Liver (tissue), 9 donors: ENCODE data around the gene RPS28. TPM values are rescaled to one million over a fixed set of nuclear protein-coding genes. Genes with fewer than 3 reads are reported as not detected.

Source experiments
- DNase-seq: peaks from one replicate; pipeline ENCODE4 v3.0.0-alpha.2; 2017; ENCODE audit warnings: low spot score
- H3K27ac ChIP-seq, 2 donors: one replicate each; pipeline ENCODE4 v1.7.0; 2013; ENCODE audit warnings: inconsistent platforms in 2 of 2, low read length in 2 of 2, control low read depth in 1 of 2, low read depth in 1 of 2, mild to moderate bottlenecking in 1 of 2
- H3K27me3 ChIP-seq, 4 donors: one replicate each; pipeline versions ENCODE4 v1.6.1 to v1.7.0; 2013; ENCODE audit warnings: low read length in 3 of 4, inconsistent platforms in 1 of 4, mild to moderate bottlenecking in 1 of 4, moderate library complexity in 1 of 4; ENCODE audit not compliant: control insufficient read depth in 4 of 4, insufficient read depth in 4 of 4
- H3K36me3 ChIP-seq, 4 donors: one replicate each; pipeline versions ENCODE4 v1.6.1 to v1.7.0; 2013; ENCODE audit warnings: low read length in 3 of 4, mild to moderate bottlenecking in 3 of 4, low read depth in 1 of 4, moderate library complexity in 1 of 4; ENCODE audit not compliant: control insufficient read depth in 4 of 4, insufficient read depth in 3 of 4
- H3K4me1 ChIP-seq, 4 donors: one replicate each; pipeline versions ENCODE4 v1.6.1 to v1.7.0; 2013; ENCODE audit warnings: low read length in 3 of 4, mild to moderate bottlenecking in 3 of 4, moderate library complexity in 1 of 4; ENCODE audit not compliant: control insufficient read depth in 4 of 4, insufficient read depth in 4 of 4
- H3K4me3 ChIP-seq, 3 donors: one replicate each; pipeline versions ENCODE4 v1.6.1 to v1.7.0; 2013; ENCODE audit warnings: low read length in 3 of 3, control low read depth in 1 of 3, low read depth in 1 of 3, mild to moderate bottlenecking in 1 of 3
- H3K9ac ChIP-seq, 2 donors: one replicate each; pipeline ENCODE4 v1.7.0; 2013; ENCODE audit warnings: low read length in 2 of 2, mild to moderate bottlenecking in 2 of 2, moderate library complexity in 2 of 2, control low read depth in 1 of 2, low read depth in 1 of 2
- H3K9me3 ChIP-seq, 4 donors: one replicate each; pipeline versions ENCODE4 v1.6.1 to v1.7.0; 2013; ENCODE audit warnings: low read length in 3 of 4; ENCODE audit not compliant: control insufficient read depth in 4 of 4
- EGR1 ChIP-seq, 2 donors: IDR thresholded peaks; 2 replicates each; pipeline ENCODE4 v1.6.1; 2016 to 2018; ENCODE audit warnings: antibody characterized with exemption in 2 of 2, low read depth in 2 of 2
- FOXA1 ChIP-seq: IDR thresholded peaks from 2 replicates; pipeline ENCODE4 v1.6.1; 2016; ENCODE audit warnings: antibody characterized with exemption
- FOXA2 ChIP-seq: IDR thresholded peaks from 2 replicates; pipeline ENCODE4 v1.6.1; 2016; ENCODE audit warnings: antibody characterized with exemption
- HNF4A ChIP-seq, 2 donors: conservative IDR thresholded peaks; 2 replicates each; pipeline ENCODE4 v1.6.1; 2016; ENCODE audit warnings: antibody characterized with exemption in 2 of 2, mild to moderate bottlenecking in 2 of 2
- HNF4G ChIP-seq: IDR thresholded peaks from 2 replicates; pipeline ENCODE4 v1.6.1; 2016; ENCODE audit warnings: antibody characterized with exemption
- JUND ChIP-seq, 2 donors: IDR thresholded peaks; 2 replicates each; pipeline ENCODE4 v1.6.1; 2016; ENCODE audit warnings: antibody characterized with exemption in 2 of 2
- NR2F2 ChIP-seq: IDR thresholded peaks from 2 replicates; pipeline ENCODE4 v1.6.1; 2016; ENCODE audit warnings: antibody characterized with exemption
- RAD21 ChIP-seq, 2 donors: IDR thresholded peaks; 2 replicates each; pipeline ENCODE4 v1.6.1; 2016; ENCODE audit warnings: antibody characterized with exemption in 2 of 2, mild to moderate bottlenecking in 2 of 2
- RXRA ChIP-seq, 2 donors: IDR thresholded peaks; 2 replicates each; pipeline ENCODE4 v1.6.1; 2017 to 2018; ENCODE audit warnings: antibody characterized with exemption in 2 of 2, mild to moderate bottlenecking in 1 of 2
- SP1 ChIP-seq: IDR thresholded peaks from 2 replicates; pipeline ENCODE4 v1.6.1; 2018; ENCODE audit warnings: antibody characterized with exemption, mild to moderate bottlenecking
- TAF1 ChIP-seq: conservative IDR thresholded peaks from 2 replicates; pipeline ENCODE4 v1.6.1; 2016; ENCODE audit warnings: antibody characterized with exemption, mild to moderate bottlenecking
- YY1 ChIP-seq: IDR thresholded peaks from 2 replicates; pipeline ENCODE4 v1.6.1; 2016; ENCODE audit warnings: antibody characterized with exemption, mild to moderate bottlenecking
- WGBS: extraction: QIAGEN DNeasy Blood & Tissue Kit; methylation state at CpG from one replicate; pipeline ENCODE4 v1.1.7; 2013; 5-methylcytosine and 5-hydroxymethylcytosine counted together
- polyA plus RNA-seq, 2 donors: library from polyadenylated mRNA; stranded (reverse) in 1 of 2; unstranded in 1 of 2; fragments of 200-250 nt in 1 of 2; fragments of >200 nt in 1 of 2; fragmentation: Nextera tagmentation in 1 of 2; extraction: Ambion mirVana in 1 of 2; gene quantifications; one replicate each; pipeline versions ENCODE4 v1.2.1 to v1.2.3, GENCODE V29; 2013 to 2015
- total RNA-seq, 2 donors: library from RNA; depleted of rRNA; stranded (reverse); fragments of >200 nt; gene quantifications; one replicate each; pipeline ENCODE4 v1.2.3, GENCODE V29; 2014
- TF ChIP-seq, protein P1 (sequence below): fragments of 150-350 bp; IDR thresholded peaks from 2 replicates; pipeline ENCODE4 v1.5.1; 2017; ENCODE audit warnings: improper control_type of control experiment, low read depth, low read length; ENCODE audit not compliant: missing input control
- TF ChIP-seq, protein P2 (sequence below): IDR thresholded peaks from 2 replicates; pipeline ENCODE4 v1.6.1; 2016; ENCODE audit warnings: antibody characterized with exemption, mild to moderate bottlenecking
- TF ChIP-seq, protein P3 (sequence below): IDR thresholded peaks from 2 replicates; pipeline ENCODE4 v1.6.1; 2016; ENCODE audit warnings: antibody characterized with exemption
- TF ChIP-seq, protein P4 (sequence below): IDR thresholded peaks from 2 replicates; pipeline ENCODE4 v1.6.1; 2016; ENCODE audit warnings: antibody characterized with exemption
- donor health status: healthy.
- donor health status: healthy.
- donor health status: healthy.
- donor health status: healthy.
- donor health status: healthy.

RPS28 gene
- total and polyA plus RNA-seq, 4 donors, result 74.7 to 467 (median 265) TPM

DNA sequence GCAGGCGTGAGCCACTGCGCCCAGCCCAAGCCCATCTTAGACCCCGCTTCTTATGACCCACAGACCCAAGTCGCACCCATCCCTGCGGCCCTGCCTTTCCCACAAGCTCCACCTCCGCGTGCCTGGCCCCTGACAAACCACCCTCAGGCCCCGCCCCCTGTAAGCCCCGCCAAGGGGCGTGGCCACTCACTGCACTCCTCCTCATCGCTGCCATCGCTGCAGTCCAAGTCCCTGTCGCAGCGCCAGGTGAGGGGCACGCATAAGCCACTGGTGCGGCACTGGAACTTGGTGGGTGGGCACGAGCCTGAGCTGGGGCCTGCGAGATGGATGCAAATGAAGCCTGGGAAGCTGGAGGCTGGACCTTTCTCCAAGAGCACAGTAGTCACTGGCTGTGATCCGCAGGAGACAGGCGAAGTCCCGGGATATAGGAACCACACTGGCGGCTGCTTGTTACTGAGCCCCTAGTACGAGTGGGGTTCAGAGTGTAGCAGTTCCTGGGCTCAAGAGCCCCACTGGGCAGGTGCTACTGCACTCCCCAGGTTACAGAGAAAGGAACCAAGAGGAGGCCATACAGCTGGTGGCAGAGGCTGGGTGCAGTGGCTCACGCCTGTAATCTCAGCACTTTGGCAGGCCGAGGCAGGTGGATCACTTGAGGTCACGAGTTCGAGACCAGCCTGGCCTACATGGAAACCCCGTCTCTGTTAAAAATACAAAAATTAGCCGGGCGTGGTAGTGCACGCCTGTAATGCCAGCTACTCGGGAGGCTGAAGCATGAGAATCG, 16.3 kb upstream of the RPS28 start:
- H3K36me3 ChIP-seq, result peaks cover 0 to 6% (median 3%) of the 10 kb centered on the region in 4 donors
- no peak overlapping the region for H3K27ac ChIP-seq
- TF ChIP-seq, protein P1, sequence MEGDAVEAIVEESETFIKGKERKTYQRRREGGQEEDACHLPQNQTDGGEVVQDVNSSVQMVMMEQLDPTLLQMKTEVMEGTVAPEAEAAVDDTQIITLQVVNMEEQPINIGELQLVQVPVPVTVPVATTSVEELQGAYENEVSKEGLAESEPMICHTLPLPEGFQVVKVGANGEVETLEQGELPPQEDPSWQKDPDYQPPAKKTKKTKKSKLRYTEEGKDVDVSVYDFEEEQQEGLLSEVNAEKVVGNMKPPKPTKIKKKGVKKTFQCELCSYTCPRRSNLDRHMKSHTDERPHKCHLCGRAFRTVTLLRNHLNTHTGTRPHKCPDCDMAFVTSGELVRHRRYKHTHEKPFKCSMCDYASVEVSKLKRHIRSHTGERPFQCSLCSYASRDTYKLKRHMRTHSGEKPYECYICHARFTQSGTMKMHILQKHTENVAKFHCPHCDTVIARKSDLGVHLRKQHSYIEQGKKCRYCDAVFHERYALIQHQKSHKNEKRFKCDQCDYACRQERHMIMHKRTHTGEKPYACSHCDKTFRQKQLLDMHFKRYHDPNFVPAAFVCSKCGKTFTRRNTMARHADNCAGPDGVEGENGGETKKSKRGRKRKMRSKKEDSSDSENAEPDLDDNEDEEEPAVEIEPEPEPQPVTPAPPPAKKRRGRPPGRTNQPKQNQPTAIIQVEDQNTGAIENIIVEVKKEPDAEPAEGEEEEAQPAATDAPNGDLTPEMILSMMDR, result no peak
- TF ChIP-seq, protein P2, sequence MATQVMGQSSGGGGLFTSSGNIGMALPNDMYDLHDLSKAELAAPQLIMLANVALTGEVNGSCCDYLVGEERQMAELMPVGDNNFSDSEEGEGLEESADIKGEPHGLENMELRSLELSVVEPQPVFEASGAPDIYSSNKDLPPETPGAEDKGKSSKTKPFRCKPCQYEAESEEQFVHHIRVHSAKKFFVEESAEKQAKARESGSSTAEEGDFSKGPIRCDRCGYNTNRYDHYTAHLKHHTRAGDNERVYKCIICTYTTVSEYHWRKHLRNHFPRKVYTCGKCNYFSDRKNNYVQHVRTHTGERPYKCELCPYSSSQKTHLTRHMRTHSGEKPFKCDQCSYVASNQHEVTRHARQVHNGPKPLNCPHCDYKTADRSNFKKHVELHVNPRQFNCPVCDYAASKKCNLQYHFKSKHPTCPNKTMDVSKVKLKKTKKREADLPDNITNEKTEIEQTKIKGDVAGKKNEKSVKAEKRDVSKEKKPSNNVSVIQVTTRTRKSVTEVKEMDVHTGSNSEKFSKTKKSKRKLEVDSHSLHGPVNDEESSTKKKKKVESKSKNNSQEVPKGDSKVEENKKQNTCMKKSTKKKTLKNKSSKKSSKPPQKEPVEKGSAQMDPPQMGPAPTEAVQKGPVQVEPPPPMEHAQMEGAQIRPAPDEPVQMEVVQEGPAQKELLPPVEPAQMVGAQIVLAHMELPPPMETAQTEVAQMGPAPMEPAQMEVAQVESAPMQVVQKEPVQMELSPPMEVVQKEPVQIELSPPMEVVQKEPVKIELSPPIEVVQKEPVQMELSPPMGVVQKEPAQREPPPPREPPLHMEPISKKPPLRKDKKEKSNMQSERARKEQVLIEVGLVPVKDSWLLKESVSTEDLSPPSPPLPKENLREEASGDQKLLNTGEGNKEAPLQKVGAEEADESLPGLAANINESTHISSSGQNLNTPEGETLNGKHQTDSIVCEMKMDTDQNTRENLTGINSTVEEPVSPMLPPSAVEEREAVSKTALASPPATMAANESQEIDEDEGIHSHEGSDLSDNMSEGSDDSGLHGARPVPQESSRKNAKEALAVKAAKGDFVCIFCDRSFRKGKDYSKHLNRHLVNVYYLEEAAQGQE, result no peak
- no peak for TF ChIP-seq HNF4A (conservative IDR thresholded peaks at IDR 0.05)
- TF ChIP-seq EGR1 (IDR thresholded peaks at IDR 0.05; ENCODE audit: low read depth in 2 of 2), result no peak
- TF ChIP-seq FOXA2, result no peak
- TF ChIP-seq FOXA1, result no peak
- TF ChIP-seq HNF4G, result no peak
- TF ChIP-seq SP1, result no peak
- TF ChIP-seq NR2F2, result no peak
- TF ChIP-seq JUND (IDR thresholded peaks at IDR 0.05), result no peak
- no peak for TF ChIP-seq TAF1
- no peak for TF ChIP-seq RAD21 (IDR thresholded peaks at IDR 0.05)
- TF ChIP-seq YY1, result no peak
- TF ChIP-seq, protein P3, sequence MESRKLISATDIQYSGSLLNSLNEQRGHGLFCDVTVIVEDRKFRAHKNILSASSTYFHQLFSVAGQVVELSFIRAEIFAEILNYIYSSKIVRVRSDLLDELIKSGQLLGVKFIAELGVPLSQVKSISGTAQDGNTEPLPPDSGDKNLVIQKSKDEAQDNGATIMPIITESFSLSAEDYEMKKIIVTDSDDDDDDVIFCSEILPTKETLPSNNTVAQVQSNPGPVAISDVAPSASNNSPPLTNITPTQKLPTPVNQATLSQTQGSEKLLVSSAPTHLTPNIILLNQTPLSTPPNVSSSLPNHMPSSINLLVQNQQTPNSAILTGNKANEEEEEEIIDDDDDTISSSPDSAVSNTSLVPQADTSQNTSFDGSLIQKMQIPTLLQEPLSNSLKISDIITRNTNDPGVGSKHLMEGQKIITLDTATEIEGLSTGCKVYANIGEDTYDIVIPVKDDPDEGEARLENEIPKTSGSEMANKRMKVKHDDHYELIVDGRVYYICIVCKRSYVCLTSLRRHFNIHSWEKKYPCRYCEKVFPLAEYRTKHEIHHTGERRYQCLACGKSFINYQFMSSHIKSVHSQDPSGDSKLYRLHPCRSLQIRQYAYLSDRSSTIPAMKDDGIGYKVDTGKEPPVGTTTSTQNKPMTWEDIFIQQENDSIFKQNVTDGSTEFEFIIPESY, result no peak
- TF ChIP-seq, protein P4, sequence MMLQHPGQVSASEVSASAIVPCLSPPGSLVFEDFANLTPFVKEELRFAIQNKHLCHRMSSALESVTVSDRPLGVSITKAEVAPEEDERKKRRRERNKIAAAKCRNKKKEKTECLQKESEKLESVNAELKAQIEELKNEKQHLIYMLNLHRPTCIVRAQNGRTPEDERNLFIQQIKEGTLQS, result no peak
- H3K9me3 ChIP-seq, result no peaks in the 10 kb centered on the region
- no peaks in the 10 kb centered on the region for H3K27me3 ChIP-seq
- H3K9ac ChIP-seq, result no peak overlapping the region
- peaks cover 14 to 37% (median 27%) of the 10 kb centered on the region in 4 donors for H3K4me1 ChIP-seq
- no peak for DNase-seq
- no peak overlapping the region for H3K4me3 ChIP-seq
- 85% methylated on average over 33 of the region's 33 CpGs for WGBS

DNA sequence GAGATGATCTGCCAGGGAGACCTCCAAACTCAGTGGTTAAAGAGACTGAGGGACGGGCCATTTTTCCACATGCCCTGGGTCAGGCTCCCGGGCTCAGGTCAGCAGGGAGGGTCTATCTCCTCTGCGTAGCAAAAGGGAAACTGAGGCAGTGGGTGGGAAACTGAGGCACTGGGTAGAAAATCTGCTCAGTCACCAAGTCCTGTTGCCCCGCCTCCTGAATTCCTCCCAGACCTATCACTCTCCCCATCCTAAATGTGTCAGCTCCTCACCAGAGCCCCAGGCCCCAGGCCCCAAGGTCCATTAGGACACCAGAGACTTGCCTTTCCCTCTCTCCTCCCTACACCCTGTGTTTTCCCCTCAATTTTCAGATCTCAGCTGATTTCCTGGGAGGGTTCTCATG, 15.5 kb upstream of the RPS28 start:
- Histone ChIP-seq H3K9ac (no peak overlapping the region), H3K9me3 (no peaks in the 10 kb centered on the region), H3K4me3 (no peak overlapping the region), H3K27ac (no peak overlapping the region), H3K36me3 (peaks cover under 1 to 10% (median 4%) of the 10 kb centered on the region in 4 donors), H3K4me1 (peaks cover 14 to 37% (median 27%) of the 10 kb centered on the region in 4 donors), H3K27me3 (no peaks in the 10 kb centered on the region)
- DNase-seq, result no peak
- TF ChIP-seq HNF4A (conservative IDR thresholded peaks at IDR 0.05) (no peak), RXRA (IDR thresholded peaks at IDR 0.05) (no peak), TAF1 (no peak), HNF4G (no peak), YY1 (no peak), NR2F2 (no peak), SP1 (no peak)
- TF ChIP-seq, protein P4, result no peak
- 72% methylated on average over 4 of the region's 4 CpGs for WGBS
